ENCODE results near the gene DLGAP4. TPM values are rescaled to one million over a fixed set of nuclear protein-coding genes. Genes with fewer than 3 reads are reported as not detected.

DLGAP4 gene
- total and polyA plus RNA-seq, 4 donors, result 33.2 to 150 (median 97.7) TPM

- ATAC-seq (ENCODE audit: low FRiP score) (no peak), DNase-seq (no peak)
- Histone ChIP-seq H3K9me3 (ENCODE audit: control insufficient read depth, low read length) (no peaks in the 10 kb centered on the region), H3K4me1 (ENCODE audit: control insufficient read depth in 1 of 2, insufficient read depth in 2 of 2, low read length in 2 of 2) (no peaks in the 10 kb centered on the region), H3K27ac (ENCODE audit: low read depth in 1 of 2, low read length in 2 of 2) (no peak overlapping the region), H3K27me3 (ENCODE audit: control insufficient read depth in 1 of 2, insufficient read depth in 2 of 2, low read length in 1 of 2) (no peaks in the 10 kb centered on the region), H3K36me3 (ENCODE audit: control insufficient read depth in 1 of 2, insufficient read depth in 2 of 2, low read length in 1 of 2) (no peaks in the 10 kb centered on the region), H3K4me3 (ENCODE audit: low read length in 2 of 2) (no peak overlapping the region)
- intact Hi-C loops (cut with DNase I), result no loop called here
- WGBS, 2 donors, result 86 to 88% methylated on average over 9 to 10 of the region's 10 CpGs
These were observed 226.2 kb downstream of the DLGAP4 start for GRCh38 chr20:36532388-36532787.

GRCh38 chr20:36532822-36533221 is 226.7 kb downstream of the DLGAP4 start:
- Histone ChIP-seq H3K9me3 (ENCODE audit: control insufficient read depth, low read length) (no peaks in the 10 kb centered on the region), H3K27me3 (ENCODE audit: control insufficient read depth in 1 of 2, insufficient read depth in 2 of 2, low read length in 1 of 2) (no peaks in the 10 kb centered on the region), H3K4me1 (ENCODE audit: control insufficient read depth in 1 of 2, insufficient read depth in 2 of 2, low read length in 2 of 2) (no peaks in the 10 kb centered on the region), H3K4me3 (ENCODE audit: low read length in 2 of 2) (no peak overlapping the region), H3K36me3 (ENCODE audit: control insufficient read depth in 1 of 2, insufficient read depth in 2 of 2, low read length in 1 of 2) (no peaks in the 10 kb centered on the region), H3K27ac (ENCODE audit: low read depth in 1 of 2, low read length in 2 of 2) (no peak overlapping the region)
- intact Hi-C loops (cut with DNase I), result no loop called here
- DNase-seq, result no peak
- ATAC-seq (ENCODE audit: low FRiP score), result no peak
- 72 to 75% methylated on average over 3 of the region's 3 CpGs for WGBS, 2 donors

- DNase-seq, result peak in 1 of 2 donors; percentile 51
- H3K4me3 ChIP-seq (ENCODE audit: low read length in 2 of 2), result no peak overlapping the region
These were observed 232.0 kb downstream of the DLGAP4 start for GRCh38 chr20:36538026-36538722.

GRCh38 chr20:36540551-36541211 is 234.5 kb downstream of the DLGAP4 start:
- Histone ChIP-seq H3K36me3 (ENCODE audit: control insufficient read depth in 1 of 2, insufficient read depth in 2 of 2, low read length in 1 of 2) (peaks cover 0 to 1% of the 10 kb centered on the region in 2 donors), H3K4me1 (ENCODE audit: control insufficient read depth in 1 of 2, insufficient read depth in 2 of 2, low read length in 2 of 2) (peaks cover 0 to 4% of the 10 kb centered on the region in 2 donors), H3K27ac (ENCODE audit: low read depth in 1 of 2, low read length in 2 of 2) (peak overlapping the region; percentile 95 to 98), H3K9me3 (ENCODE audit: control insufficient read depth, low read length) (no peaks in the 10 kb centered on the region), H3K27me3 (ENCODE audit: control insufficient read depth in 1 of 2, insufficient read depth in 2 of 2, low read length in 1 of 2) (no peaks in the 10 kb centered on the region), H3K4me3 (ENCODE audit: low read length in 2 of 2) (peak overlapping the region; percentile 29 to 39)
- WGBS, 2 donors, result 2 to 4% methylated on average over 40 to 41 of the region's 41 CpGs
- intact Hi-C loops (cut with DNase I), result loop anchor here (2.0 to 5.0 kb wide), 2 partner anchors 38 to 78 kb away; no protein-coding TSS in a partner anchor
- peak in 1 of 2 donors; percentile 82 for DNase-seq
- ATAC-seq (ENCODE audit: low FRiP score), result peak; percentile 3

More at GRCh38 chr20:36538026-36538722, 232.0 kb downstream of the DLGAP4 start:
- no peak for ATAC-seq (ENCODE audit: low FRiP score)
- H3K36me3 ChIP-seq (ENCODE audit: control insufficient read depth in 1 of 2, insufficient read depth in 2 of 2, low read length in 1 of 2), result no peaks in the 10 kb centered on the region
- no peaks in the 10 kb centered on the region for H3K27me3 ChIP-seq (ENCODE audit: control insufficient read depth in 1 of 2, insufficient read depth in 2 of 2, low read length in 1 of 2)
- H3K9me3 ChIP-seq (ENCODE audit: control insufficient read depth, low read length), result no peaks in the 10 kb centered on the region
- 8 to 12% methylated on average over 11 of the region's 11 CpGs for WGBS, 2 donors
- peak overlapping the region; percentile 72 to 87 for H3K27ac ChIP-seq (ENCODE audit: low read depth in 1 of 2, low read length in 2 of 2)
- H3K4me1 ChIP-seq (ENCODE audit: control insufficient read depth in 1 of 2, insufficient read depth in 2 of 2, low read length in 2 of 2), result no peaks in the 10 kb centered on the region
- intact Hi-C loops (cut with DNase I), result no loop called here

- Histone ChIP-seq H3K36me3 (ENCODE audit: control insufficient read depth in 1 of 2, insufficient read depth in 2 of 2, low read length in 1 of 2) (peaks cover 0 to 6% of the 10 kb centered on the region in 2 donors), H3K27me3 (ENCODE audit: control insufficient read depth in 1 of 2, insufficient read depth in 2 of 2, low read length in 1 of 2) (no peaks in the 10 kb centered on the region), H3K27ac (ENCODE audit: low read depth in 1 of 2, low read length in 2 of 2) (peak within 1 kb of the TSS; percentile 95 to 98), H3K4me3 (ENCODE audit: low read length in 2 of 2) (peak within 1 kb of the TSS; percentile 87 to 94), H3K4me1 (ENCODE audit: control insufficient read depth in 1 of 2, insufficient read depth in 2 of 2, low read length in 2 of 2) (peaks cover 0 to 4% of the 10 kb centered on the region in 2 donors), H3K9me3 (ENCODE audit: control insufficient read depth, low read length) (no peaks in the 10 kb centered on the region)
- ATAC-seq (ENCODE audit: low FRiP score) (peak; percentile 90), DNase-seq (peak; percentile 96 to 98)
- intact Hi-C loops (cut with DNase I), result loop anchor here (2.0 to 5.0 kb wide), 2 partner anchors 39 to 78 kb away; no protein-coding TSS in a partner anchor
- 0 to 1% methylated on average over 30 to 41 of the region's 41 CpGs for WGBS, 2 donors
These were observed 235.2 kb downstream of the DLGAP4 start, which contains the start of gene MYL9 for GRCh38 chr20:36541227-36541767. Gene MYL9 (plus strand): TSS chr20:36541519. CDS start chr20:36544885, 3,366 bp downstream.

GRCh38 chr20:36541768-36542488 is 235.8 kb downstream of the DLGAP4 start:
- peak; percentile 75 to 82 for DNase-seq
- WGBS, 2 donors, result 3% methylated on average over 13 to 14 of the region's 14 CpGs
- no peaks in the 10 kb centered on the region for H3K9me3 ChIP-seq (ENCODE audit: control insufficient read depth, low read length)
- intact Hi-C loops (cut with DNase I), result loop anchor here (2.0 to 5.0 kb wide), 2 partner anchors 40 to 79 kb away; no protein-coding TSS in a partner anchor
- ATAC-seq (ENCODE audit: low FRiP score), result peak; percentile 54
- peaks cover 0 to 7% of the 10 kb centered on the region in 2 donors for H3K36me3 ChIP-seq (ENCODE audit: control insufficient read depth in 1 of 2, insufficient read depth in 2 of 2, low read length in 1 of 2)
- H3K4me1 ChIP-seq (ENCODE audit: control insufficient read depth in 1 of 2, insufficient read depth in 2 of 2, low read length in 2 of 2), result peaks cover 0 to 4% of the 10 kb centered on the region in 2 donors
- no peaks in the 10 kb centered on the region for H3K27me3 ChIP-seq (ENCODE audit: control insufficient read depth in 1 of 2, insufficient read depth in 2 of 2, low read length in 1 of 2)
- peak overlapping the region; percentile 94 to 95 for H3K27ac ChIP-seq (ENCODE audit: low read depth in 1 of 2, low read length in 2 of 2)
- H3K4me3 ChIP-seq (ENCODE audit: low read length in 2 of 2), result peak overlapping the region; percentile 87 to 94

- peak overlapping the region; percentile 87 to 94 for H3K4me3 ChIP-seq (ENCODE audit: low read length in 2 of 2)
- ATAC-seq (ENCODE audit: low FRiP score), result no peak
- H3K9me3 ChIP-seq (ENCODE audit: control insufficient read depth, low read length), result no peaks in the 10 kb centered on the region
- peak overlapping the region; percentile 9 to 95 for H3K27ac ChIP-seq (ENCODE audit: low read depth in 1 of 2, low read length in 2 of 2)
- intact Hi-C loops (cut with DNase I), result loop anchor here in 1 of 2 donors (2.0 to 5.0 kb wide), 2 partner anchors 40 to 80 kb away; no protein-coding TSS in a partner anchor
- H3K4me1 ChIP-seq (ENCODE audit: control insufficient read depth in 1 of 2, insufficient read depth in 2 of 2, low read length in 2 of 2), result peaks cover 0 to 4% of the 10 kb centered on the region in 2 donors
- 4 to 7% methylated on average over 10 of the region's 10 CpGs for WGBS, 2 donors
- no peaks in the 10 kb centered on the region for H3K27me3 ChIP-seq (ENCODE audit: control insufficient read depth in 1 of 2, insufficient read depth in 2 of 2, low read length in 1 of 2)
- peak in 1 of 2 donors; percentile 69 for DNase-seq
- H3K36me3 ChIP-seq (ENCODE audit: control insufficient read depth in 1 of 2, insufficient read depth in 2 of 2, low read length in 1 of 2), result peaks cover 0 to 11% of the 10 kb centered on the region in 2 donors
These were observed 236.5 kb downstream of the DLGAP4 start for GRCh38 chr20:36542516-36543183.

All from aorta (tissue), 5 donors.